Measurements from ENCODE around the gene DDA1.

Gene DDA1

DNA sequence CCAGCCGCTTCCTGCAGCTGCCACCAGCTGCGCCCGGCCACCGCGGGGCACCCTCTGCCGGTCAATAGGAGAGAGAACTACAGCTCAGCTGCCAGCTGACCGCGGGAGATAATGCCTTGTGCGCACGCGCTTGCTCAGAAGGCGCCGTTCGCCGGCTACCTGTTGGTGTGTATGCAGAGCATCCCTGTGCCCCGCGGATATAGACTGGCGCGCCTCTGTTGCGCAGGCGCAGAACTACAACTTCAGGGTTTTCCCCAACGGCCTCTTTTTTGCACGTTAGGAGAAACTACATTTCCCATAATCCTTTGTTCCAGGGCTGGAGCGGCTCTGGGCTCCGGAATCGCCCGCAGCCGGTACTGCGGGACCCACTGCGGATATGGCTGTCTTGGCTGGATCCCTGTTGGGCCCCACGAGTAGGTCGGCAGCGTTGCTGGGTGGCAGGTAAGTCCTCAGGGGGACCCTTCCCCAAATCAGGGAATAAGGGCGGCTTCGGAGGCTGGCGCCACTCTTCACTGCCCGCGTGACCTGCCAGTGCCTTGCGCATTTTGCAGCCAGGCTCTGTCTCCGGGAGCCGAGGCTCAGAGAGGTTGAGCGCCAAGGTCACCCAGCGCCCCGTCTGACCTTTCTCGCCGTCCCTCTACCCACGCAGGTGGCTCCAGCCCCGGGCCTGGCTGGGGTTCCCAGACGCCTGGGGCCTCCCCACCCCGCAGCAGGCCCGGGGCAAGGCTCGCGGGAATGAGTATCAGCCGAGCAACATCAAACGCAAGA is 3.7 kb upstream of the DDA1 start, which contains the start of gene MRPL34:
TSS of gene MRPL34 (plus strand) at position 356 of the 768 bp plus-strand sequence. CDS start at position 377, 21 bp downstream.
- TF ChIP-seq, protein P1, sequence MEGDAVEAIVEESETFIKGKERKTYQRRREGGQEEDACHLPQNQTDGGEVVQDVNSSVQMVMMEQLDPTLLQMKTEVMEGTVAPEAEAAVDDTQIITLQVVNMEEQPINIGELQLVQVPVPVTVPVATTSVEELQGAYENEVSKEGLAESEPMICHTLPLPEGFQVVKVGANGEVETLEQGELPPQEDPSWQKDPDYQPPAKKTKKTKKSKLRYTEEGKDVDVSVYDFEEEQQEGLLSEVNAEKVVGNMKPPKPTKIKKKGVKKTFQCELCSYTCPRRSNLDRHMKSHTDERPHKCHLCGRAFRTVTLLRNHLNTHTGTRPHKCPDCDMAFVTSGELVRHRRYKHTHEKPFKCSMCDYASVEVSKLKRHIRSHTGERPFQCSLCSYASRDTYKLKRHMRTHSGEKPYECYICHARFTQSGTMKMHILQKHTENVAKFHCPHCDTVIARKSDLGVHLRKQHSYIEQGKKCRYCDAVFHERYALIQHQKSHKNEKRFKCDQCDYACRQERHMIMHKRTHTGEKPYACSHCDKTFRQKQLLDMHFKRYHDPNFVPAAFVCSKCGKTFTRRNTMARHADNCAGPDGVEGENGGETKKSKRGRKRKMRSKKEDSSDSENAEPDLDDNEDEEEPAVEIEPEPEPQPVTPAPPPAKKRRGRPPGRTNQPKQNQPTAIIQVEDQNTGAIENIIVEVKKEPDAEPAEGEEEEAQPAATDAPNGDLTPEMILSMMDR (IDR thresholded peaks at IDR 0.05): peak; percentile 45
- peak within 1 kb of the TSS; percentile 90 to 94 for H3K27ac ChIP-seq
- peak within 1 kb of the TSS; percentile 81 for H3K4me3 ChIP-seq
- peak; percentile 97 for DNase-seq (ENCODE audit: low spot score)

DNA sequence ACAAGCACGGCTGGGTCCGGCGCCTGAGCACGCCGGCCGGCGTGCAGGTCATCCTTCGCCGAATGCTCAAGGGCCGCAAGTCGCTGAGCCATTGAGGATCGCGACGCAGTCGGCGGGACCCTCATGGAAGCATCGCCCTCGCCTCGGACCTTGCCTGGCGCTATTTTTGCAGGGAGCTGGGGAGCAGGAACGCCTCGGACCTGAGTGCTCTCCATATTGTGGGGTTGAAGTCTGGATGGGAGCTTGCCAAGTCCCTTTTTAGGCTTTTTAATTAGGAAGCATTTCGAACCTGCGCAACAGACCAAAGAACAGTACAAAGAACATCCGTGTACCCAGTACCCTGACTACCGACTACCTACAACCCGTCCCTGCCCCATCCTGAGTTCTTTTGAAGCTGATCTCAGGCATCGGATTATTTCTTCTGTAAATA is 3.1 kb upstream of the DDA1 start:
- Histone ChIP-seq H3K27ac (peak overlapping the region; percentile 90 to 94), H3K4me3 (peak overlapping the region; percentile 81)
- TF ChIP-seq, protein P1 (IDR thresholded peaks at IDR 0.05): no peak
- DNase-seq (ENCODE audit: low spot score): no peak

DNA sequence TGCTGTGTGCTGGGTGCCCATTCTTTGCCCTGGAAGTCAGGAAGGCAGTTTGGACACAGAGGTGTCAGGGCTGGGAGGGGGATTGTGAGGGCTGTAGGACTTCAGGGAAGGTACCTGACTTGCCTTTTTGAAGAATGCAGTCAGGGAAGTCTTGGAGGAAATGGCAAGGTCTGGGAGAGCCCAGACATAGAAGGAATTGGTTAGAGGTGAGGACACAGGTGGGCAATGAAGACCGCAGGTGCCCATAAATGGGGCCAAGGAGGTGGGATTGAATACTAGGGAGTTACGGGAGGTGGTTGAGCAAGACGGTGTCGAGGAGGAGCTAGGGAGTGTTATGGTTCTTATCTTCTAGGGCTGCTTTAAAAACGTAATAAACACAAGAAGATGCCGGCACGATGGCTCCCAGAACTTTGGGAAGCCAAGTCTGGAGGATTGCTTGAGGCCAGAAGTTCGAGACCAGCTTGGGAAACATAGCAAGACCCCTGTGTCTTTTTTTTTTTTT is 1.4 kb upstream of the DDA1 start:
- Histone ChIP-seq H3K27ac (no peak overlapping the region), H3K4me3 (no peak overlapping the region)
- TF ChIP-seq, protein P1 (IDR thresholded peaks at IDR 0.05): no peak

DNA sequence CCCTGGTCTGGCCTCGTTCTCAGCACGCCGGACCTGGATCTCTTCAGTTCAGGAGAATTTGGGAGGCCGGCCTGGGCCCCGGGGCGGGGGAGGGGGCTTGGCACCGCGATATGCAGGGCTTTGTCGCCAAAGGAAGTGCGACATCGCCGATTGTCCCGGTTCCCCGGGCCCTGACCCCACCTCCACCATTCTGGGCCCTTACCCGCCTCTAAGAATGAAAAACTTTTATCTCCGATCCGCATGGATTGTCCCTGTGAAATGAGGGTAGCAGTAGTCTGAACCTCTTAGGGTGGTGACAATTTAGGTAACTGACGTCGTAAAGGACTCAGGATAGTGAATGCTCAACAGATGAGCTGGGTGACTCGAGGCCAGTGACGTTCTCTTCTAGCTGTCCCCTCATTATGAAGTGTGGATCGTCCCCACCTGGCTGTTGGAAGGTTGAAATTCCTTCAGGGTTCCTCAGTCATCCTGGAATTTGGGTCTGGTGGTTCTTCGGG is 650 bp downstream of the DDA1 start:
- H3K27ac ChIP-seq: peak overlapping the region; percentile 77 to 86
- DNase-seq (ENCODE audit: low spot score): no peak
- peak overlapping the region; percentile 82 for H3K4me3 ChIP-seq
- TF ChIP-seq, protein P1 (IDR thresholded peaks at IDR 0.05): no peak

More for the DNA sequence above, 1.4 kb upstream of the DDA1 start:
- DNase-seq (ENCODE audit: low spot score): no peak

DNA sequence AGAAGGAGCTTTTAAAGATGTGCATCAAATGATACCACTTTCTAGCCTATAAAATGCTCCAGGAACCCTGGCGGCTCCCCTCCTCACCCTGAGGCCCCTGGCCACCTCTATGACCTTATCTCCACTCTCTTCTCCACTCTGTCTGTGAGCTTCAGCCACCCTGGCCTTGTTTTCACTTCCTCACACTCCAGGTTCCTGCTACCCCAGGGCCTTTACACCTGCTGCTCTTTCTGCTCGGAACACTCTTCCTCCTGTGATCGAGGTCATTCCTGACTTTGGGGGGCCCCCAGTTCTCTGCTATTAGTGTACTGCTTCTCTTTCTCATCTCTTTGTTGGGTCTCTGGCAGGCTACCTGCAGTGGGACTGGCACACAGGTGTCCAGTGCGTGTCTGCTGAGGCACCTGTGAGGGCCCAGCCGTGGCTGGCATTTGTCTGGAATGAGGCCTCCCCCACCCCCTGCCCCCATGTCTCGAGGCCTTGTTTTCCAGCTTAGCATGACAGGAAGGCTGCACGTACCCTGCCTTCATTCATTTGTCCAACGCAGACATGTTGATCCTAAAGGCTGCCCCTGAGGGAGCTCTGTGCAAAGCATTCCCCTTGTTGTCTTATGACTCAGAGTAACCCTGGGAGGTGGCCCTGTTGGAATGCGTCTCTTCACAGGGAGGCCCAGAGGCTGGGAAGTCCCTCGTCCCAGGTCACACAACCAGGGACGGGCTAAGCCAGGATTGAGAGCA is 2.3 kb downstream of the DDA1 start:
- no peak for DNase-seq (ENCODE audit: low spot score)
- TF ChIP-seq, protein P1 (IDR thresholded peaks at IDR 0.05): no peak
- Histone ChIP-seq H3K4me3 (no peak overlapping the region), H3K27ac (no peak overlapping the region)

DNA sequence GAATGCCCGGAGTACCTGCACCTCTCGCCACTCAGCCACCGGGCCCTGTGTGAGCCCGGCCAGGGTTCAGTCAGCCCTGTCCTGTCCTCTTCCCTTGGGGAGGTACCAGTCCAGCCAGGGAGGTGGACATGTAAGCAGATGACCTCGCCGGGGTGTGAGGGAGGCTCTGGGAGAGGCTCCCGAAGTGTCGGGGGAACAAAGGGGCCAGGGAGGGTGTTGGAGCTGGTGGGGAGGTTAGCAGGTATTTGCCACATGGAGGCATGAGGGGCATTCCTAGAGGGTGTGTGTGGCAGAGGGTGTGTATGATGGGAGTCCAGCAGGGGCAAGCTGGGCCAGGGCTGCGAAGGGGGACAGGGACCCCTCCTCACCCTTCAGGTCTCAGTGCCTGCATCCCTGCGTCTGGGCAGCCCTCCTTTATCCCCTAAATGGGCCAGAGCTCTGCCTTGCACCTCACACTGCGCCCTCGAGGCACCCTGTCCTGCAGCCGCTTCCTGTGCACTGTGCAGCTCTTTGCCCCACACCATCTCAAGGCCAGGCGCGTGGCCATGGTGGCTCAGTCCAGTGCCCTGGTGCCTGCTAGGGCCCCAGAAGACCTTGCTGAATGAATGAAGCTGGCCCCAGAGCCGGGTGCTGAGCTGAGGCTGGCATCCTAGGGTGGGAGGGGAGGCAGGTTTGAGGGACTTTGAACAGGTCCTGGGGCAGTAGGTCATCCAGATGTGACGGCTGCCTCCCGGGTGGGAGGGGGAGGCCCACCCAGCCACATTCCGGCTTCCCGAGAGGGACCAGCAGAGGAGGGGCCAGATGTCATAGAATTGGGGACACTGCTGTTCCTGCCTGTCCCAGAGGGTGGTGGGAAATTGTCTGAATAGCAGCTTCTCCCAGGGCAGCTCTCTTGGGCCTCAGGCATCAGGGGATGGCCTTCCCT is 3.1 kb downstream of the DDA1 start:
- Histone ChIP-seq H3K27ac (no peak overlapping the region), H3K4me3 (no peak overlapping the region)
- TF ChIP-seq, protein P1 (IDR thresholded peaks at IDR 0.05): no peak
- no peak for DNase-seq (ENCODE audit: low spot score)
